H1 (cell line): ENCODE measurements around the gene DSG4. TPM values are rescaled to one million over a fixed set of nuclear protein-coding genes. Genes with fewer than 3 reads are reported as not detected.

Experiments used
- CTCF ChIA-PET: fragments of 300-600 bp; sonication (Branson Sonifier 250); formaldehyde crosslinking; loops from one replicate; lab custom pipeline; 2021; ENCODE audit not compliant: partially characterized antibody; lab: Charles Lee
- POLR2A ChIA-PET: fragments of 300-600 bp; sonication (Branson Sonifier 250); formaldehyde crosslinking; loops from one replicate; lab custom pipeline; 2021; ENCODE audit warnings: inconsistent platforms; ENCODE audit not compliant: partially characterized antibody; lab: Charles Lee
- DNase-seq, 2 experiments: peaks; one replicate each; pipeline versions ENCODE4 v3.0.0 to v3.0.0-alpha.2; 2010 to 2022; ENCODE audit warnings: low spot score in 2 of 2, low read depth in 1 of 2, mixed read lengths in 1 of 2
- FAIRE-seq: peaks from 2 replicates; lab custom pipeline; 2011; peaks lifted over from hg19 to GRCh38; lab: Jason Lieb, UNC
- H2AFZ ChIP-seq: 2 replicates; pipeline ENCODE4 v1.8.1; 2012; ENCODE audit warnings: low read length, inconsistent platforms
- H2AK5ac ChIP-seq: 2 replicates; pipeline ENCODE4 v1.6.1; 2013; ENCODE audit warnings: low read depth, low read length
- H2BK120ac ChIP-seq: replicated peaks from 2 replicates; pipeline ENCODE3; 2013; ENCODE audit warnings: low read depth, low read length, inconsistent platforms
- H2BK12ac ChIP-seq: 2 replicates; pipeline ENCODE4 v1.6.1; 2013; ENCODE audit warnings: low read depth, low read length
- H2BK15ac ChIP-seq: 2 replicates; pipeline ENCODE4 v1.6.1; 2013; ENCODE audit warnings: low read length
- H2BK20ac ChIP-seq: 2 replicates; pipeline ENCODE4 v1.6.1; 2013; ENCODE audit warnings: low read length
- H2BK5ac ChIP-seq: 2 replicates; pipeline ENCODE4 v1.6.1; 2013; ENCODE audit warnings: low read depth, low read length
- H3K14ac ChIP-seq: 2 replicates; pipeline ENCODE4 v1.6.1; 2013; ENCODE audit warnings: inconsistent platforms; ENCODE audit not compliant: insufficient read length
- H3K18ac ChIP-seq: 2 replicates; pipeline ENCODE4 v1.6.1; 2013; ENCODE audit warnings: low read length; ENCODE audit errors: extremely low read depth
- H3K23ac ChIP-seq: 2 replicates; pipeline ENCODE4 v1.6.1; 2013; ENCODE audit warnings: inconsistent platforms; ENCODE audit not compliant: insufficient read length
- H3K23me2 ChIP-seq: 2 replicates; pipeline ENCODE4 v1.6.1; 2013; ENCODE audit warnings: low read depth, low read length
- H3K27ac ChIP-seq: 2 replicates; pipeline ENCODE4 v1.6.1; 2011; ENCODE audit warnings: low read depth, low read length, inconsistent platforms
- H3K27me3 ChIP-seq, 4 experiments: replicated peaks in 1 of 4; 1 replicate in 1 of 4; 2 replicates in 3 of 4; pipeline versions ENCODE4 v1.6.1 to v1.8.1; 2011 to 2013; ENCODE audit warnings: low read length in 3 of 4, mild to moderate bottlenecking in 3 of 4, inconsistent platforms in 2 of 4, mixed read lengths in 2 of 4, moderate library complexity in 1 of 4; ENCODE audit not compliant: control insufficient read depth in 3 of 4, insufficient read depth in 3 of 4; ENCODE audit errors: extremely low read depth in 1 of 4
- H3K36me3 ChIP-seq, 4 experiments: 2 replicates each; pipeline versions ENCODE4 v1.6.1 to v1.8.1; 2011 to 2013; ENCODE audit warnings: mild to moderate bottlenecking in 4 of 4, low read length in 3 of 4, moderate library complexity in 2 of 4, control low read depth in 1 of 4, inconsistent platforms in 1 of 4; ENCODE audit not compliant: insufficient read depth in 4 of 4, control insufficient read depth in 2 of 4
- H3K4ac ChIP-seq: replicated peaks from 2 replicates; pipeline ENCODE3; 2013; ENCODE audit warnings: low read length, low read depth, mixed read lengths, inconsistent platforms; ENCODE audit not compliant: insufficient read length
- H3K4me1 ChIP-seq, 4 experiments: replicated peaks in 1 of 4; 1 replicate in 1 of 4; 2 replicates in 3 of 4; pipeline versions ENCODE4 v1.6.1 to v1.8.1; 2011 to 2013; ENCODE audit warnings: low read length in 3 of 4, inconsistent platforms in 2 of 4, mixed read lengths in 1 of 4; ENCODE audit not compliant: insufficient read depth in 4 of 4, control insufficient read depth in 3 of 4
- H3K4me2 ChIP-seq, 2 experiments: 2 replicates each; pipeline versions ENCODE4 v1.6.1 to v1.8.1; 2011 to 2013; ENCODE audit warnings: low read depth in 2 of 2, low read length in 2 of 2, control low read depth in 1 of 2, inconsistent platforms in 1 of 2, mild to moderate bottlenecking in 1 of 2; ENCODE audit not compliant: insufficient read depth in 1 of 2
- H3K4me3 ChIP-seq, 4 experiments: fragments of 200-600, 300-600 bp in 1 of 4; sonication (generic), shearing (Covaris generic), sonication (Bioruptor Twin) in 1 of 4; 2 replicates each; pipeline versions ENCODE4 v1.5.1 to v1.8.1; 2011 to 2016; ENCODE audit warnings: low read length in 4 of 4, low read depth in 3 of 4, control low read depth in 2 of 4, inconsistent platforms in 2 of 4, mild to moderate bottlenecking in 2 of 4, mixed read lengths in 1 of 4, moderate library complexity in 1 of 4; ENCODE audit not compliant: insufficient read depth in 2 of 4; ENCODE audit errors: extremely low read depth in 1 of 4
- H3K56ac ChIP-seq: replicated peaks from 2 replicates; pipeline ENCODE3; 2013; ENCODE audit warnings: low read depth, mild to moderate bottlenecking, mixed read lengths, low read length, inconsistent platforms; ENCODE audit not compliant: insufficient read length
- H3K79me1 ChIP-seq: 2 replicates; pipeline ENCODE4 v1.6.1; 2013; ENCODE audit warnings: low read depth, low read length, control low read depth
- H3K79me2 ChIP-seq, 2 experiments: 2 replicates each; pipeline versions ENCODE4 v1.6.1 to v1.8.1; 2012 to 2013; ENCODE audit warnings: low read length in 2 of 2, mild to moderate bottlenecking in 2 of 2, inconsistent platforms in 1 of 2; ENCODE audit not compliant: insufficient read depth in 2 of 2, control insufficient read depth in 1 of 2
- H3K9ac ChIP-seq, 4 experiments: replicated peaks in 1 of 4; 1 replicate in 1 of 4; 2 replicates in 3 of 4; pipeline versions ENCODE4 v1.6.1 to v1.8.1; 2011 to 2013; ENCODE audit warnings: low read depth in 3 of 4, low read length in 3 of 4, control low read depth in 2 of 4, mild to moderate bottlenecking in 2 of 4, moderate library complexity in 2 of 4, inconsistent platforms in 1 of 4; ENCODE audit errors: extremely low read depth in 1 of 4
- H3K9me3 ChIP-seq, 2 experiments: 2 replicates each; pipeline versions ENCODE4 v1.6.1 to v1.8.1; 2012 to 2013; ENCODE audit warnings: mild to moderate bottlenecking in 2 of 2, moderate library complexity in 2 of 2, control low read depth in 1 of 2, inconsistent platforms in 1 of 2, low read depth in 1 of 2, low read length in 1 of 2, mixed read lengths in 1 of 2; ENCODE audit not compliant: insufficient read depth in 2 of 2
- H4K20me1 ChIP-seq, 2 experiments: replicated peaks in 1 of 2; 2 replicates each; pipeline versions ENCODE3 to v1.8.1; 2011 to 2013; ENCODE audit warnings: inconsistent platforms in 2 of 2, low read length in 2 of 2, mild to moderate bottlenecking in 1 of 2; ENCODE audit not compliant: insufficient read depth in 2 of 2, control insufficient read depth in 1 of 2
- H4K5ac ChIP-seq: 2 replicates; pipeline ENCODE4 v1.6.1; 2013; ENCODE audit warnings: low read length, low read depth, mixed read lengths, inconsistent platforms; ENCODE audit not compliant: insufficient read length
- H4K8ac ChIP-seq: 2 replicates; pipeline ENCODE4 v1.8.0; 2013; ENCODE audit warnings: mild to moderate bottlenecking, moderate library complexity, low read length, inconsistent platforms; ENCODE audit not compliant: insufficient read depth; ENCODE audit errors: extremely low read depth
- H4K91ac ChIP-seq: replicated peaks from 2 replicates; pipeline ENCODE3; 2013; ENCODE audit warnings: low read length, mixed read lengths, inconsistent platforms; ENCODE audit not compliant: insufficient read length
- BACH1 ChIP-seq: IDR thresholded peaks from 2 replicates; pipeline ENCODE4 v1.6.1; 2012; ENCODE audit warnings: low read length, improper control_type of control experiment
- BRCA1 ChIP-seq: IDR thresholded peaks from 2 replicates; pipeline ENCODE4 v1.6.1; 2012; ENCODE audit warnings: low read depth, low read length, improper control_type of control experiment
- EZH2 ChIP-seq: fragments of 200-600 bp; sonication (generic); IDR thresholded peaks from 2 replicates; pipeline ENCODE4 v1.7.1; 2012; ENCODE audit warnings: low read depth, mild to moderate bottlenecking, moderate library complexity, low read length, inconsistent platforms; ENCODE audit not compliant: severe bottlenecking
- JUN ChIP-seq: IDR thresholded peaks from 2 replicates; pipeline ENCODE4 v1.6.1; 2011; ENCODE audit warnings: low read depth, mild to moderate bottlenecking, improper control_type of control experiment, low read length
- KDM5A ChIP-seq: fragments of 200-600 bp; IDR thresholded peaks from 2 replicates; pipeline ENCODE4 v1.7.1; 2012; ENCODE audit warnings: mild to moderate bottlenecking, low read length, inconsistent platforms, mixed read lengths
- MAFK ChIP-seq: IDR thresholded peaks from 2 replicates; pipeline ENCODE4 v1.6.1; 2012; ENCODE audit warnings: low read depth, mild to moderate bottlenecking, improper control_type of control experiment, low read length
- NANOG ChIP-seq: IDR thresholded peaks from 2 replicates; pipeline ENCODE4 v1.6.1; 2011; ENCODE audit warnings: low read length, low read depth, mild to moderate bottlenecking, inconsistent platforms; ENCODE audit not compliant: insufficient read depth, poor library complexity, severe bottlenecking
- RBBP5 ChIP-seq: IDR thresholded peaks from 2 replicates; pipeline ENCODE4 v1.7.1; 2012; ENCODE audit warnings: low read depth, mild to moderate bottlenecking, inconsistent platforms, low read length, moderate library complexity, borderline replicate concordance
- RNF2 ChIP-seq: fragments of 200-900, 300-1000 bp; sonication (generic); IDR thresholded peaks from 2 replicates; pipeline ENCODE4 v1.7.1; 2016; ENCODE audit warnings: borderline replicate concordance, low read depth, mild to moderate bottlenecking, antibody characterized with exemption, low read length; ENCODE audit not compliant: poor library complexity, severe bottlenecking; ENCODE audit errors: missing control alignments
- SIX5 ChIP-seq: IDR thresholded peaks from 2 replicates; pipeline ENCODE4 v1.6.1; 2011; ENCODE audit warnings: mild to moderate bottlenecking, low read depth, low read length
- WGBS, 2 experiments: shearing (Covaris generic) in 1 of 2; methylation state at CpG; one replicate each; pipeline versions ENCODE4 v1.1.6 to v1.1.7; 2013 to 2015; ENCODE audit warnings: low lambda C conversion rate in 2 of 2, mixed read lengths in 2 of 2, inconsistent platforms in 1 of 2, low coverage in 1 of 2, missing lambda C conversion rate in 1 of 2; ENCODE audit not compliant: insufficient replicate concordance in 2 of 2, insufficient coverage in 1 of 2, insufficient read length in 1 of 2; ENCODE audit errors: extremely low coverage in 1 of 2, missing lambda C conversion rate in 1 of 2; 5-methylcytosine and 5-hydroxymethylcytosine counted together
- polyA plus RNA-seq, 7 experiments: library from polyadenylated mRNA; depleted of rRNA in 3 of 7; stranded (reverse) in 5 of 7; unstranded in 2 of 7; fragments of >200 nt in 5 of 7; fragments of 200-250 nt in 2 of 7; gene quantifications; 1 replicate in 5 of 7; 2 replicates in 1 of 7; 4 replicates in 1 of 7; pipeline versions ENCODE4 v1.2.1 to v1.2.3, GENCODE V29; 2011 to 2013; ENCODE audit warnings: missing spikeins in 2 of 7, mixed read lengths in 2 of 7
- total RNA-seq: library from RNA; stranded (reverse); fragmentation: NEBNext Ultra II Directional; extraction: Animal tissue kit (Norgen Biotek cat#: 25700); gene quantifications from 2 replicates; pipeline ENCODE4 v1.2.1, GENCODE V29; 2021
- TF ChIP-seq, protein P1 (sequence below): IDR thresholded peaks from 2 replicates; pipeline ENCODE4 v1.6.1; 2011; ENCODE audit warnings: low read length, improper control_type of control experiment

Gene DSG4
- total and polyA plus RNA-seq, 2 of the 8 experiments (the other 6 are each of a cell fraction or from before 2014, with no cell fraction given) = not detected

DNA sequence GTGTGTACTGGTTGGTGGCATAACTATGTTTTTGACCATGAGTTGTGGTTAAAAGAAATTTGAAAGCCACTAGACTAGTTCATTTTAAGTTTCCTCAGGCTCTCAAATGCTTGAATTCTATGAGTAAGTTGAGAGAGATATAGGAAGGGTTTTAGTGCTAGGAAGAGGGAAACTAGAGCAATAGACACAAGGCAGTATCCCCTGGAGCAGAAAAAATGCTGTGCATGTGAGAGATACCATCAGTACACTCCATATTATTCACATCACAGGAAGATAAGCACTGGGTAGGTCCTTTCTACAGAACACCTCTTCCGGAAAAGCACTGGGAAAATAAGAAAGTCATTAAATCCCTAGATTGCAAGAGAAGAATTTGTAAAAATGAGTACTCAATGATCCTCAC, 51.6 kb downstream of the DSG4 start:
- Histone ChIP-seq H4K8ac (no peak overlapping the region), H2BK20ac (no peak overlapping the region), H3K23ac (no peak overlapping the region), H2BK5ac (no peak overlapping the region), H3K14ac (no peak overlapping the region), H2BK15ac (no peak overlapping the region), H3K23me2 (no peaks in the 10 kb centered on the region), H3K27ac (no peak overlapping the region), H3K4ac (no peak overlapping the region), H3K79me1 (no peaks in the 10 kb centered on the region), H3K9ac (no peak overlapping the region), H2BK12ac (no peak overlapping the region), H4K20me1 (no peaks in the 10 kb centered on the region), H3K18ac (no peak overlapping the region), H2BK120ac (no peak overlapping the region), H2AK5ac (no peak overlapping the region), H3K4me2 (no peak overlapping the region), H3K4me3 (no peak overlapping the region), H3K4me1 (no peaks in the 10 kb centered on the region), H3K79me2 (no peaks in the 10 kb centered on the region), H2AFZ (no peak overlapping the region), H4K5ac (no peak overlapping the region), H3K56ac (no peak overlapping the region), H4K91ac (no peak overlapping the region), H3K27me3 (no peaks in the 10 kb centered on the region), H3K9me3 (no peaks in the 10 kb centered on the region), H3K36me3 (no peaks in the 10 kb centered on the region)
- DNase-seq = no peak
- FAIRE-seq = no peak
- WGBS, 2 experiments = 95% methylated on average over 1 of the region's 1 CpG; no CpG with 5 or more reads in 1 of the 2 experiments
- CTCF ChIA-PET = no interaction called here
- POLR2A ChIA-PET = no interaction called here
- TF ChIP-seq EZH2 = no peak
- no peak for TF ChIP-seq NANOG
- no peak for TF ChIP-seq BRCA1
- no peak for TF ChIP-seq BACH1
- TF ChIP-seq RNF2 = no peak
- no peak for TF ChIP-seq MAFK
- no peak for TF ChIP-seq SIX5
- no peak for TF ChIP-seq RBBP5
- TF ChIP-seq, protein P1, sequence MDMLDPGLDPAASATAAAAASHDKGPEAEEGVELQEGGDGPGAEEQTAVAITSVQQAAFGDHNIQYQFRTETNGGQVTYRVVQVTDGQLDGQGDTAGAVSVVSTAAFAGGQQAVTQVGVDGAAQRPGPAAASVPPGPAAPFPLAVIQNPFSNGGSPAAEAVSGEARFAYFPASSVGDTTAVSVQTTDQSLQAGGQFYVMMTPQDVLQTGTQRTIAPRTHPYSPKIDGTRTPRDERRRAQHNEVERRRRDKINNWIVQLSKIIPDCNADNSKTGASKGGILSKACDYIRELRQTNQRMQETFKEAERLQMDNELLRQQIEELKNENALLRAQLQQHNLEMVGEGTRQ = no peak
- TF ChIP-seq JUN = no peak
- no peak for TF ChIP-seq KDM5A
